Retinal pigment epithelial cell (primary cell): ENCODE data around the gene MST1.

Source experiments
- DNase-seq: peaks from one replicate; pipeline ENCODE4 v3.0.0-alpha.2; 2010; ENCODE audit warnings: low read depth
- H3K4me3 ChIP-seq: 2 replicates; pipeline ENCODE4 v1.5.1; 2011; ENCODE audit warnings: mild to moderate bottlenecking, low read length, control low read depth, moderate library complexity
- TF ChIP-seq, protein P1 (sequence below): conservative IDR thresholded peaks from 2 replicates; pipeline ENCODE4 v1.5.1; 2011; ENCODE audit warnings: low read depth, low read length, control low read depth, inconsistent platforms

The MST1 gene

GRCh38 chr3:49717959-49718857 lies 28.9 kb upstream of the MST1 start:
- DNase-seq: no peak
- TF ChIP-seq, protein P1, sequence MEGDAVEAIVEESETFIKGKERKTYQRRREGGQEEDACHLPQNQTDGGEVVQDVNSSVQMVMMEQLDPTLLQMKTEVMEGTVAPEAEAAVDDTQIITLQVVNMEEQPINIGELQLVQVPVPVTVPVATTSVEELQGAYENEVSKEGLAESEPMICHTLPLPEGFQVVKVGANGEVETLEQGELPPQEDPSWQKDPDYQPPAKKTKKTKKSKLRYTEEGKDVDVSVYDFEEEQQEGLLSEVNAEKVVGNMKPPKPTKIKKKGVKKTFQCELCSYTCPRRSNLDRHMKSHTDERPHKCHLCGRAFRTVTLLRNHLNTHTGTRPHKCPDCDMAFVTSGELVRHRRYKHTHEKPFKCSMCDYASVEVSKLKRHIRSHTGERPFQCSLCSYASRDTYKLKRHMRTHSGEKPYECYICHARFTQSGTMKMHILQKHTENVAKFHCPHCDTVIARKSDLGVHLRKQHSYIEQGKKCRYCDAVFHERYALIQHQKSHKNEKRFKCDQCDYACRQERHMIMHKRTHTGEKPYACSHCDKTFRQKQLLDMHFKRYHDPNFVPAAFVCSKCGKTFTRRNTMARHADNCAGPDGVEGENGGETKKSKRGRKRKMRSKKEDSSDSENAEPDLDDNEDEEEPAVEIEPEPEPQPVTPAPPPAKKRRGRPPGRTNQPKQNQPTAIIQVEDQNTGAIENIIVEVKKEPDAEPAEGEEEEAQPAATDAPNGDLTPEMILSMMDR: no peak
- no peak overlapping the region for H3K4me3 ChIP-seq

- TF ChIP-seq, protein P1: no peak
- DNase-seq: no peak
- H3K4me3 ChIP-seq: no peak overlapping the region
Observed at GRCh38 chr3:49717211-49717958, 28.1 kb upstream of the MST1 start.

GRCh38 chr3:49716691-49717210 lies 27.5 kb upstream of the MST1 start:
- H3K4me3 ChIP-seq: no peak overlapping the region
- no peak for DNase-seq
- TF ChIP-seq, protein P1: no peak

- DNase-seq: no peak
- TF ChIP-seq, protein P1: no peak
- no peak overlapping the region for H3K4me3 ChIP-seq
Observed at GRCh38 chr3:49716169-49716568, 26.9 kb upstream of the MST1 start.

DNA sequence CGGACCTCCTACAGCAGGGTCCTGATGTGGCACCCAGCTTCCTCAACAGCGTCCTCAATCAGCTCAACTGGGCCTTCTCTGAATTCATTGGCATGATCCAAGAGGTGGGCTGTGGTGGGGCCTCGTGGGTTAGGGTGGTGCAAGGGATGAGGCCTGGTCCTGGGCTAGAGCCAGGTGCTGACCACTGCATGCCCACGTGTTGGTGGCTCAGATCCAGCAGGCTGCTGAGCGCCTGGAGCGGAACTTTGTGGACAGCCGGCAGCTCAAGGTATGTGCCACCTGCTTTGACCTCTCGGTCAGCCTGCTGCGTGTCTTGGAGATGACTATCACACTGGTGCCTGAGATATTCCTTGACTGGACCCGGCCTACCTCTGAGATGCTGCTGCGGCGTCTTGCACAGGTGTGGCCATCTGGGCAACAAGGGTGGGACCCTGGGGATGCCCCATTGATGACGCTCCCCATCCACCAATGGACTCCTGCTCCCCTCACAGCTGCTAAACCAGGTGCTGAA lies 26.4 kb upstream of the MST1 start:
- no peak for DNase-seq
- H3K4me3 ChIP-seq: no peak overlapping the region
- TF ChIP-seq, protein P1: no peak

DNA sequence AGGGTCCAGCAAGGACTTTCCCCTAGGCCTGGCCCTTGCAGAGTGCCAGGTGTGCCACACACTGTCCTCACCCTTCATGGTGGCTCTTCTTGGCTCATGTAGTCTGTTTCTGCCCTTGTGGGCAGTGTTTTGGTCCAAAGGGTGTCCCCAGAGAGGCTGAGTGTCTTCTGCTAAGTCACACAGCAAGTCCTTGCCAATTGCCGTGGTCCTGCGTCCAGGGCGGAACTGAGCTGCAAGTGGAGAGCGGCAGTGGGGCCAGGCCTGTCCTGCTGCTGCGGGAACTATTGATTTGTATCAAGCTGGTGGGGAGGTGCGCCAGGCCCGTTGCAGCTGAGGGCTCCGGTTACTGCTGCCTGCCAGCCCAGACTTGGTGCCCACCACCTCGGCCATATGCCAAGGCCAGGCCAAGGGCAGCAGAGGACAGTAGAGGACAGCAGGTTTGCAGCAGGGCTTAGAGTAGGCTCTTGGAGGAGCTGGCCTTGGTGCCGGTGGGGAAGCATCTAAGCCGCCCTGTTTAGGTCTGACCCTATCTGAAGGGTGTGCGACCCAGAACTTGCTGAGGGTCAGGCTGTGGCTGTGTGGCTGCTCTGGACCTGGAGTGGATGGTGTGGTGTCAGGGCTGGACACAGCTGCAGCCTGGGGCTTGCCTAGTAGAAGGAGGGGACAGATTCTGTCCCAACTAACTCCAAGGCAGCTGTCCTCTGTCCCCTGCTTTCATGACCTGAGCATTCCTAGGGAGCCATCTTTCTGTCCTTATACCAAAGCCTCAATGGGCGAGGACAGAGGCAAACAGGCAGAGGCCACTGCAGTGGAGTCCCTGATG lies 25.7 kb upstream of the MST1 start:
- TF ChIP-seq, protein P1: no peak
- no peak for DNase-seq
- no peak overlapping the region for H3K4me3 ChIP-seq
